Activated CD8-positive, alpha-beta memory T cell treated with anti-CD3 and anti-CD28 coated beads, Interleukin-2, amount 50 U/mL, for 1 hour (primary cell): Measurements from ENCODE around the gene DCTN4.
A peak's percentile ranks its signal among the peaks of the same experiment; 100 is the strongest.
"Not testable (repeated sequence)": the region's sequence is repeated elsewhere in the genome, so short reads cannot be mapped to it uniquely, and the experiment has no call there.

Experiments
- DNase-seq: peaks from one replicate; pipeline ENCODE4 v3.0.0-alpha.2; 2020; ENCODE audit errors: extremely low read depth

DCTN4 gene

GRCh38 chr5:150778517-150779396 lies 19.9 kb upstream of the DCTN4 start, which contains the start of gene SMIM3:
Gene SMIM3 (plus strand): TSS chr5:150778757. CDS start chr5:150795441, 16,684 bp downstream.
- DNase-seq = peak; percentile 25

- no peak for DNase-seq
Observed at GRCh38 chr5:150778088-150778516, 19.3 kb upstream of the DCTN4 start.

GRCh38 chr5:150777685-150778084 lies 18.9 kb upstream of the DCTN4 start:
- no peak for DNase-seq

GRCh38 chr5:150774145-150774544 lies 15.3 kb upstream of the DCTN4 start:
- DNase-seq = no peak

- DNase-seq = no peak
Observed at GRCh38 chr5:150771034-150771795, 12.4 kb upstream of the DCTN4 start.

GRCh38 chr5:150766251-150766650 lies 7.4 kb upstream of the DCTN4 start:
- no peak for DNase-seq

- DNase-seq = no peak
Observed at GRCh38 chr5:150765799-150766169, 7.0 kb upstream of the DCTN4 start.

- no peak for DNase-seq
Observed at GRCh38 chr5:150765011-150765798, 6.4 kb upstream of the DCTN4 start.

GRCh38 chr5:150764530-150764929 lies 5.7 kb upstream of the DCTN4 start:
- DNase-seq = no peak

- DNase-seq = no peak
Observed at GRCh38 chr5:150763023-150763769, 4.4 kb upstream of the DCTN4 start.

- DNase-seq = no peak
Observed at GRCh38 chr5:150762211-150762610, 3.4 kb upstream of the DCTN4 start.

GRCh38 chr5:150759334-150759583 lies 442 bp upstream of the DCTN4 start:
- DNase-seq = no peak

- DNase-seq = no peak
Observed at GRCh38 chr5:150758203-150758530, 650 bp downstream of the DCTN4 start.

- no peak for DNase-seq
Observed at GRCh38 chr5:150757087-150757649, 1.6 kb downstream of the DCTN4 start.

GRCh38 chr5:150753863-150754262 lies 5.0 kb downstream of the DCTN4 start:
- no peak for DNase-seq

- DNase-seq = no peak
Observed at GRCh38 chr5:150753463-150753862, 5.4 kb downstream of the DCTN4 start.

- DNase-seq = no peak
Observed at GRCh38 chr5:150751096-150751891, 7.5 kb downstream of the DCTN4 start.

GRCh38 chr5:150750469-150750868 lies 8.3 kb downstream of the DCTN4 start:
- DNase-seq = no peak

- DNase-seq = not testable (repeated sequence)
Observed at GRCh38 chr5:150743142-150743488, 15.7 kb downstream of the DCTN4 start.

- not testable (repeated sequence) for DNase-seq
Observed at GRCh38 chr5:150742455-150743141, 16.2 kb downstream of the DCTN4 start.
